ENCODE data around the gene SPACA6. TPM values are rescaled to one million over a fixed set of nuclear protein-coding genes. Genes with fewer than 3 reads are reported as not detected.

Gene SPACA6
- total and polyA plus RNA-seq, 2 donors from 2014 or later: 18.9 to 25.4 TPM

- TF ChIP-seq CTCF (IDR thresholded peaks at IDR 0.05; ENCODE audit: borderline replicate concordance, extremely low read depth, insufficient read depth): no peak
- H3K36me3 ChIP-seq (ENCODE audit: control insufficient read depth in 2 of 3, insufficient read depth in 3 of 3, low read length in 3 of 3): no peaks in the 10 kb centered on the region
- no peaks in the 10 kb centered on the region for H3K9me3 ChIP-seq (ENCODE audit: control insufficient read depth in 2 of 3, insufficient read depth in 1 of 3, low read length in 3 of 3)
- H3K27ac ChIP-seq (ENCODE audit: low read depth in 2 of 2, low read length in 2 of 2): no peak overlapping the region
- H3K4me3 ChIP-seq (ENCODE audit: low read length in 3 of 3): no peak overlapping the region
- H3K4me1 ChIP-seq (ENCODE audit: control insufficient read depth in 2 of 3, insufficient read depth in 2 of 3, low read depth in 1 of 3, low read length in 3 of 3): no peaks in the 10 kb centered on the region
- FAIRE-seq (no peak), DNase-seq (no peak)
- intact Hi-C loops (cut with DNase I): no loop called here
- H3K27me3 ChIP-seq (ENCODE audit: control insufficient read depth, insufficient read depth, low read length): peaks cover 8% of the 10 kb centered on the region
- no peak overlapping the region for H3K9ac ChIP-seq (ENCODE audit: low read length in 3 of 3)
These were observed 20.5 kb downstream of the SPACA6 start for GRCh38 chr19:51713319-51714285.

GRCh38 chr19:51714848-51715247 is 21.7 kb downstream of the SPACA6 start:
- Histone ChIP-seq H3K4me3 (ENCODE audit: low read length in 3 of 3) (no peak overlapping the region), H3K27me3 (ENCODE audit: control insufficient read depth, insufficient read depth, low read length) (peaks cover 13% of the 10 kb centered on the region), H3K9ac (ENCODE audit: low read length in 3 of 3) (no peak overlapping the region), H3K9me3 (ENCODE audit: control insufficient read depth in 2 of 3, insufficient read depth in 1 of 3, low read length in 3 of 3) (no peaks in the 10 kb centered on the region), H3K4me1 (ENCODE audit: control insufficient read depth in 2 of 3, insufficient read depth in 2 of 3, low read depth in 1 of 3, low read length in 3 of 3) (peaks cover 0 to 3% (median 0%) of the 10 kb centered on the region in 3 donors), H3K27ac (ENCODE audit: low read depth in 2 of 2, low read length in 2 of 2) (no peak overlapping the region), H3K36me3 (ENCODE audit: control insufficient read depth in 2 of 3, insufficient read depth in 3 of 3, low read length in 3 of 3) (no peaks in the 10 kb centered on the region)
- no peak for TF ChIP-seq CTCF (IDR thresholded peaks at IDR 0.05; ENCODE audit: borderline replicate concordance, extremely low read depth, insufficient read depth)
- intact Hi-C loops (cut with DNase I): no loop called here
- DNase-seq (no peak), FAIRE-seq (no peak)

- Histone ChIP-seq H3K9me3 (ENCODE audit: control insufficient read depth in 2 of 3, insufficient read depth in 1 of 3, low read length in 3 of 3) (no peaks in the 10 kb centered on the region), H3K27me3 (ENCODE audit: control insufficient read depth, insufficient read depth, low read length) (peaks cover 15% of the 10 kb centered on the region), H3K4me3 (ENCODE audit: low read length in 3 of 3) (no peak overlapping the region), H3K27ac (ENCODE audit: low read depth in 2 of 2, low read length in 2 of 2) (no peak overlapping the region), H3K4me1 (ENCODE audit: control insufficient read depth in 2 of 3, insufficient read depth in 2 of 3, low read depth in 1 of 3, low read length in 3 of 3) (peaks cover 0 to 3% (median 0%) of the 10 kb centered on the region in 3 donors), H3K36me3 (ENCODE audit: control insufficient read depth in 2 of 3, insufficient read depth in 3 of 3, low read length in 3 of 3) (no peaks in the 10 kb centered on the region), H3K9ac (ENCODE audit: low read length in 3 of 3) (no peak overlapping the region)
- TF ChIP-seq CTCF (IDR thresholded peaks at IDR 0.05; ENCODE audit: borderline replicate concordance, extremely low read depth, insufficient read depth): no peak
- FAIRE-seq: no peak
- intact Hi-C loops (cut with DNase I): no loop called here
- DNase-seq: no peak
These were observed 22.7 kb downstream of the SPACA6 start for GRCh38 chr19:51715850-51716249.

All from kidney (tissue), 14 donors.